Upper lobe of left lung (tissue), 6 donors: ENCODE data around the gene RABGAP1. TPM values are rescaled to one million over a fixed set of nuclear protein-coding genes. Genes with fewer than 3 reads are reported as not detected.

ENCODE experiments used
- ATAC-seq, 2 donors: fragments of 200-7000 bp; cut with Tn5 transposase; one replicate each; pipeline ENCODE4 v1.9.1; 2022; ENCODE audit warnings: mild to moderate bottlenecking in 2 of 2, moderate library complexity in 2 of 2; ENCODE audit not compliant: low FRiP score in 2 of 2
- DNase-seq, 2 donors: peaks; one replicate each; pipeline ENCODE4 v3.0.0-alpha.2; 2019 to 2020
- H3K27ac ChIP-seq, 4 donors: fragments of 200-600 bp; sonication (generic); one replicate each; pipeline ENCODE4 v1.5.1; 2016 to 2019
- H3K27me3 ChIP-seq, 4 donors: fragments of 200-600 bp; sonication (generic); one replicate each; pipeline ENCODE4 v1.5.1; 2017 to 2019
- H3K36me3 ChIP-seq, 4 donors: fragments of 200-600 bp; sonication (generic); one replicate each; pipeline ENCODE4 v1.5.1; 2016 to 2019
- H3K4me1 ChIP-seq, 4 donors: fragments of 200-600 bp; sonication (generic); one replicate each; pipeline ENCODE4 v1.5.1; 2018 to 2019
- H3K4me3 ChIP-seq, 4 donors: fragments of 200-600 bp; sonication (generic); one replicate each; pipeline ENCODE4 v1.5.1; 2017 to 2019; ENCODE audit warnings: mild to moderate bottlenecking in 2 of 4, moderate library complexity in 1 of 4
- H3K9me3 ChIP-seq, 4 donors: fragments of 200-600 bp; sonication (generic); one replicate each; pipeline ENCODE4 v1.5.1; 2018 to 2019
- EP300 ChIP-seq, 4 donors: sonication (generic); formaldehyde crosslinking; IDR thresholded peaks; one replicate each; pipeline ENCODE4 v1.5.1; 2017; ENCODE audit warnings: antibody characterized with exemption in 4 of 4, control low read depth in 2 of 4
- POLR2A ChIP-seq, 4 donors: fragments of 450-650 bp; IDR thresholded peaks; one replicate each; pipeline ENCODE4 v1.5.1; 2016 to 2017; ENCODE audit warnings: antibody characterized with exemption in 4 of 4, mild to moderate bottlenecking in 2 of 4
- POLR2AphosphoS5 ChIP-seq, 2 donors: sonication (generic); formaldehyde crosslinking; IDR thresholded peaks; one replicate each; pipeline ENCODE4 v1.5.1; 2017; ENCODE audit warnings: antibody characterized with exemption in 2 of 2
- WGBS, 2 donors: methylation state at CpG; one replicate each; pipeline ENCODE4 v1.1.5; 2017 to 2018; 5-methylcytosine and 5-hydroxymethylcytosine counted together
- small RNA-seq, 4 donors: library from RNA; depleted of rRNA; stranded (forward); fragments of <200 nt; gene quantifications; one replicate each; pipeline ENCODE3, GENCODE V24; 2016
- total RNA-seq, 6 donors: library from RNA; depleted of rRNA in 4 of 6; stranded (reverse); fragments of >200 nt in 4 of 6; gene quantifications; one replicate each; pipeline versions ENCODE4 v1.1.0 to v1.2.1, GENCODE V29; 2016 to 2021
- TF ChIP-seq, protein P1 (sequence below), 6 experiments: fragments of 450-650 bp in 4 of 6; fragments of 200-600 bp in 2 of 6; sonication (generic) in 2 of 6; IDR thresholded peaks; one replicate each; pipeline ENCODE4 v1.5.1; 2016 to 2019; ENCODE audit warnings: antibody characterized with exemption in 6 of 6
- donor health status: DM: no; HTN: no; CAD: no; lungs with moderate emphysema.
- donor health status: DM: no; HTN: yes; CAD: no; lungs with severe emphysema.

Gene RABGAP1
- total RNA-seq, 6 donors from 2014 or later, result 41.7 to 147 (median 62.6) TPM

DNA sequence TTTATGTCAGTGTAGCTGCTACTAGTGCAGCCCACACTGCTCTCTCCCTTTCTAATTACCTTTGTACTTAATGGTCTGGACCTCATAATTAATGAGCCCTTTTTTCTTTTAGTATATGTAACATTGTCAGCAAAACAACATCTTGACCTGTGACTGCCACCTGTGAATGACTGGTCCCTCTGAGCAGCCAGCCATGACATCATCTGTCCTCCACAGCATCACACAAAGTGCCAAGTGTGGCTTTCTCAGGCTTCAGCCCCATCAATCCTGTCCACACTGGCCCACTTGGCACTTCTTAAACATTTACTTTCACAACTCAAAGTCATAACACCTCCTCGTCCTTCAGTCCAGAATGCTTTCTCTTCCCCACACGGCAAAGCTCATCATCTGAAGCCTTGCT, 197.3 kb downstream of the RABGAP1 start:
- Histone ChIP-seq H3K4me3 (no peak overlapping the region), H3K36me3 (peaks cover 0 to 8% (median 0%) of the 10 kb centered on the region in 4 donors), H3K27me3 (no peaks in the 10 kb centered on the region), H3K9me3 (no peaks in the 10 kb centered on the region), H3K27ac (no peak overlapping the region), H3K4me1 (no peaks in the 10 kb centered on the region)
- WGBS, 2 donors, result 89 to 92% methylated on average over 2 of the region's 2 CpGs
- no peak for ATAC-seq
- no peak for DNase-seq
- TF ChIP-seq POLR2A (IDR thresholded peaks at IDR 0.05) (no peak), POLR2AphosphoS5 (IDR thresholded peaks at IDR 0.05) (no peak)
- TF ChIP-seq, protein P1, sequence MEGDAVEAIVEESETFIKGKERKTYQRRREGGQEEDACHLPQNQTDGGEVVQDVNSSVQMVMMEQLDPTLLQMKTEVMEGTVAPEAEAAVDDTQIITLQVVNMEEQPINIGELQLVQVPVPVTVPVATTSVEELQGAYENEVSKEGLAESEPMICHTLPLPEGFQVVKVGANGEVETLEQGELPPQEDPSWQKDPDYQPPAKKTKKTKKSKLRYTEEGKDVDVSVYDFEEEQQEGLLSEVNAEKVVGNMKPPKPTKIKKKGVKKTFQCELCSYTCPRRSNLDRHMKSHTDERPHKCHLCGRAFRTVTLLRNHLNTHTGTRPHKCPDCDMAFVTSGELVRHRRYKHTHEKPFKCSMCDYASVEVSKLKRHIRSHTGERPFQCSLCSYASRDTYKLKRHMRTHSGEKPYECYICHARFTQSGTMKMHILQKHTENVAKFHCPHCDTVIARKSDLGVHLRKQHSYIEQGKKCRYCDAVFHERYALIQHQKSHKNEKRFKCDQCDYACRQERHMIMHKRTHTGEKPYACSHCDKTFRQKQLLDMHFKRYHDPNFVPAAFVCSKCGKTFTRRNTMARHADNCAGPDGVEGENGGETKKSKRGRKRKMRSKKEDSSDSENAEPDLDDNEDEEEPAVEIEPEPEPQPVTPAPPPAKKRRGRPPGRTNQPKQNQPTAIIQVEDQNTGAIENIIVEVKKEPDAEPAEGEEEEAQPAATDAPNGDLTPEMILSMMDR (IDR thresholded peaks at IDR 0.05), result no peak

GRCh38 chr9:123149067-123149466, 208.2 kb downstream of the RABGAP1 start:
- 38 to 50% methylated on average over 1 of the region's 1 CpG for WGBS, 2 donors
- H3K27ac ChIP-seq, result no peak overlapping the region
- ATAC-seq, result no peak
- TF ChIP-seq EP300 (IDR thresholded peaks at IDR 0.05) (no peak), POLR2AphosphoS5 (IDR thresholded peaks at IDR 0.05) (no peak), POLR2A (IDR thresholded peaks at IDR 0.05) (no peak)
- TF ChIP-seq, protein P1 (IDR thresholded peaks at IDR 0.05), result no peak
- H3K27me3 ChIP-seq, result no peaks in the 10 kb centered on the region
- no peak for DNase-seq
- no peaks in the 10 kb centered on the region for H3K9me3 ChIP-seq
- H3K36me3 ChIP-seq, result peaks cover 0 to 5% (median 0%) of the 10 kb centered on the region in 4 donors
- H3K4me3 ChIP-seq, result no peak overlapping the region
- H3K4me1 ChIP-seq, result no peaks in the 10 kb centered on the region

DNA sequence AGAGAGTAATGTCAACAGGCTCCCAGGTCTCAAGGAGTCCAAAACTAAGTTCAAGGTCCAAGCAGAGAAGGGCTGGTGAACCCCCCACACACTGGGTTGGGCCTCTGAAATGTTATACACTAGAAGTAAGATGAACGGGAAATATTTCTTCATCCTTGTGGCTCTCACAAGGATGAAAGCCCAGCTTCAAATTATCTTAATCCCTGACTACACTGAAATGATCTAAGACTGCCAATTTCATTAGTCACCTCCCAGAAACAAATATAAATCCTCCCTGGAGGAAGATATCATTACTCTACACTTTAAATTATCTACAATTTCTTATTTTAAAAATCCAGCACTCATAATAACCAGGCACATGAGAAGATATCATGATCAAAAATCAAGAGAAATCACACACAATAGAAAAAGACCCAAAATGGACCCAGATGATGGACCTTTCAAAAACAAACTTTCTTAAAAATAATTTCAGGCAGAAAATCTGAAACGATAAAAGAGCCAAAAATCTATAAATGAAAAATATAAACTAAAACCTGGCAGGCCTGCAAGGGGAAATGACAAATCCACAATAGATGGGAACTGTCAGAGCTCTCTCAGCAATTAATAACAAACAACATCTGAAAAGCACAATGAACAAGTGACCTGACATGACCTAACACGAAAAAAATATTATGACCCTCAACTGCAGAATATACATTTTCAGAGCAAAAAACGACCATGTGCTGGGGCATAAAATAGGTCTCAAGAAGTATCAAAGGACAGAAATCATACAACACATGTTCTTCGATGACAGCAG, 210.1 kb downstream of the RABGAP1 start:
- H3K9me3 ChIP-seq, result no peaks in the 10 kb centered on the region
- TF ChIP-seq POLR2AphosphoS5 (IDR thresholded peaks at IDR 0.05) (no peak), EP300 (IDR thresholded peaks at IDR 0.05) (no peak), POLR2A (IDR thresholded peaks at IDR 0.05) (no peak)
- TF ChIP-seq, protein P1 (IDR thresholded peaks at IDR 0.05), result no peak
- DNase-seq (no peak), ATAC-seq (no peak)
- H3K27me3 ChIP-seq, result no peaks in the 10 kb centered on the region
- no peaks in the 10 kb centered on the region for H3K4me1 ChIP-seq
- H3K27ac ChIP-seq, result no peak overlapping the region
- peaks cover 0 to 5% (median 0%) of the 10 kb centered on the region in 4 donors for H3K36me3 ChIP-seq
- H3K4me3 ChIP-seq, result no peak overlapping the region
- WGBS, 2 donors, result 73 to 79% methylated on average over 5 of the region's 5 CpGs

Small RNA genes within 50 kb of the gene (small RNA-seq; reads per million reads assigned to genes)
- gene GPR21 (0 reads per million in 4 donors), gene RNY1P15 (0 reads per million in 4 donors)

Other genes with a start within 250 kb of the RABGAP1 start
- gene OR1L4, start 217.0 kb upstream of the RABGAP1 start, total RNA-seq, result not detected
- gene OR1L6, start 198.7 kb upstream of the RABGAP1 start, total RNA-seq, result not detected
- not detected for gene OR5C1, start 152.1 kb upstream of the RABGAP1 start, total RNA-seq
- not detected for gene OR1K1, start 140.9 kb upstream of the RABGAP1 start, total RNA-seq
- 10 to 100 TPM; 18.3 to 34.3 (median 25.2) TPM for gene PDCL, start 112.4 kb upstream of the RABGAP1 start, total RNA-seq
- 10 to 100 TPM; 23.9 to 65.0 (median 40.2) TPM for gene RC3H2, start 35.7 kb upstream of the RABGAP1 start, total RNA-seq
- gene ZBTB6, start 27.7 kb upstream of the RABGAP1 start, total RNA-seq, result 10 to 100 TPM in 1 of 6 donors, 1 to 10 TPM in 5; 2.7 to 10.9 (median 7.1) TPM
- gene ZBTB26, start 9.5 kb upstream of the RABGAP1 start, total RNA-seq, result 1 to 10 TPM; 2.9 to 8.0 (median 5.2) TPM
- 1 to 10 TPM in 3 of 6 donors, not detected in 3; 1.6 to 3.1 (median 2.1) TPM for gene GPR21, start 92.6 kb downstream of the RABGAP1 start, total RNA-seq